Hematopoietic multipotent progenitor cell treated with erythropoietin and hydrocortisone succinate and interleukin-3 and kit ligand, for 17 days (in vitro differentiated cells): Measurements from ENCODE around the gene PHF23.

Experiments
- DNase-seq: peaks from one replicate; pipeline ENCODE4 v3.0.0-alpha.2; 2015; ENCODE audit warnings: low spot score

The PHF23 gene

GRCh38 chr17:7219812-7220592 is 19.3 kb downstream of the PHF23 start, which contains the start of the genes ACADVL and DLG4:
ACADVL (plus strand) TSS chr17:7219938; CDS start chr17:7219985, 47 bp downstream.
DLG4 (minus strand) TSS chr17:7219836.
- peak; percentile 85 for DNase-seq

DNA sequence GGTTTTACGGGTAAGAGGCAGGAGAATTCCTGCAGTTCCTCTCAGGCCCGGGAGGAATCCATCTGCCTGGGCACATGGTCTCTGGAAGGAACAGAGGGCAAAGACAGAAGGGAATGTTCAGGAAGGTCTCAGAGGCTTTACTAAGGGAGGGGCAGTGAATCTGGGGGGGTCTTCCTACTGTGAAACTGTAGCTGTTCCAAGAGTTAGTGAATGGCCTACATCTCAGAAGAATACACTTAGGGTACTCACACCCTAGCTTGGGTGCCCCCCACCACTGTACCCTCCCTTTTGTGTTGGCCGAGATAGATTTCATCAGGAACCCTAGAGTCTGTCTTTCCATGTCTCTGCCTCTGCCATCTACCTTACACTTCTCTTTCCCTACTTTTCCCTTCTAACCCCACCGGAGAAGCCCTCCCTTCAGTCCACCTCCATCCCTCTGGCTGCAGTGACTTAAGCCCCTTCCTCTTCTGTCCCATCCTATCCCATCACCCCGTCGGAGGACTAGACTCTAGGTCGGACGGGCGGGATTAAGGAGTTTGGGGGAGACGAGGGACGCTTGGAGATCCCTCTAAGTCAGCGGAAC is 19.9 kb downstream of the PHF23 start:
- no peak for DNase-seq

GRCh38 chr17:7218758-7219157 is 20.5 kb downstream of the PHF23 start:
- DNase-seq: no peak

- no peak for DNase-seq
Measured at GRCh38 chr17:7218166-7218565, 21.1 kb downstream of the PHF23 start.

GRCh38 chr17:7217113-7217987 is 21.9 kb downstream of the PHF23 start:
- no peak for DNase-seq

- no peak for DNase-seq
Measured at GRCh38 chr17:7216242-7217112, 22.8 kb downstream of the PHF23 start.

DNA sequence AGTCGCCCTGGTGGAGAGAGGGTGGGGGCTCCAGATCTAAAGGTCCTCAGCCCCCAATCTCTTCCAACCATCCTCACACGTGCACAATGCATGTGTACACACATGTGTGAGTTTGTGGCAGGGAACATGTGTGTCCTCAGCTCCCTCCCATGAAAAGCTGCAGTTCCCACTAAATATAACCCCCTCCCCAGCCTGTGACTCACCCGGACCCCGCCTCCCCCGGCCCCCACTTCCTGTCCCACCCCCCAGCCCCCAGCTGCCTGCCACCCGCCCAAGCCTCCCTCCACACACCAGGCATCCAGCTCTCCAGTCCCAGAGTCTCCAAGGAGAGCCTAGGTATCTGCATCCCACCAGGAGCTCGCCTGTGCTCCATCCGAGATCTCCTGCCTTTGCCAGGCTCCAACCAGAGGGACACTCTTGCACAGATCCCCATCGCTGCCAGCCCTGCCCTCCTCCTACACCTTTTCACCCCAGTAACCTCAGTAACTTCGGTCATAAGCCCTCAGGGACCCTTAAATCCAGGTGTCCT is 23.5 kb downstream of the PHF23 start:
- no peak for DNase-seq

DNA sequence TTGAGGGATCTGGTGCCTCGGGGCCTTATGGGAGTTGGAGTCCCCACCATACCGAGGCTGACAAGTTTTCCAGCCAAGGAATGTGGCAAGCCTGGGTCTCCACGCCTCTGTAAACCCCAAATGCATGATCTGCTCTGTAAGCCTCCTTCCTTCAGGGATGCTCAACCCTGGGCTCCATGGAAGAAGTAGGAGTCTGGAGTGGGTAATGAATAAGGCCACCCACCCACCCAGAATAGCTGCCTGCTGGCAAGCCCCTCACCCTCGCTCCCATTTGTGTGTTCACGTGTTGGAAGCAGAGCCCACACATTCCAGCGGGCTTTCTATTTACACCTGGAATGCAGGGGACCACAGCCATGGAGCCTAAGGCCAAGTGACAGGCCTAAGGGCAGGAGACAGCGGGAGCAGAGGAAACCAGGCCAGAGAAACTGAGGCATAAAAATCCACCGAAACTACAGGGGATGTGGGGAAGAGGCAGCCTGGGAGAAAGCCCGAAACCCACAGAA is 24.1 kb downstream of the PHF23 start:
- DNase-seq: no peak

DNA sequence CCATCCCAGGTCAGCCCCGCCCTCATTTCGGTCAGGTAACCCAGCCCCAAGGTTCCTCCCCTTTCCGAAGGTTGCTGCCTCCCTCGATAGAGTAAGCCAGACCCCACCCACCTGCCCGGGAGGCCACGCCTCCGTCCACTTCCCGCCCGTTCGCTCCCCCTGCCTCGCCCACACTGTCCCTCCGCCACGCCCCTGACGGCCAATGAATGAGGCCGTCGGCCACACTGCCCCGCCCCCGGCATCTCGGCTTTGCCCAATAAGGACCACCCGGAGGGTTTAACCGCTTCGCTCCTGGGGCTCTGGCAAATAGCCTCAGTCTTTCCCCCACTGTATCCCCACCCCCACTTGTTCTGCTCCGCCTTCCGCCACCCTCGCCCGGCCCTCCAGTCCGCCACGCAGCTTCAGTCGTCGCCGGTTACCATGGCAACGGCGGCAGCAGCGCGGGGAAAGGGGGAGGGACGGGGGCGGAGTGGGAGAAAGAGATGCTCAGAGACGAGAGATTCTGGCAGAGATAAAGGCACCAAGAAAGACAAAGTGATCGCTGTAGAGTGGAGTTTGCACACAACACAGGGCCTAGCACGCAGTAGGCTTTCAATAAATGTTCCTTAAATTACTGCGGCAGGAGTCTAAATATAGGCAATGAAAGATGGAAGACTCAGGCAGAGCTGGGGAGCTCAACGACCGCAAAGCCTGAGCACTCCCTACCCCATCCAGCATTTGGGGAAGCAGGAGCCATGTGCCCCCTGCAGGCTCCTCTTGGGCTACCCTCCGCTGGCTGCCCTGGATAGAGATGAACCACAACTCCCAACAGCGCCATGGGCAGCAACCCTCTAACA is 24.7 kb downstream of the PHF23 start:
- DNase-seq: peak; percentile 89

- peak; percentile 69 for DNase-seq
Measured at GRCh38 chr17:7213895-7214299, 25.4 kb downstream of the PHF23 start.

DNA sequence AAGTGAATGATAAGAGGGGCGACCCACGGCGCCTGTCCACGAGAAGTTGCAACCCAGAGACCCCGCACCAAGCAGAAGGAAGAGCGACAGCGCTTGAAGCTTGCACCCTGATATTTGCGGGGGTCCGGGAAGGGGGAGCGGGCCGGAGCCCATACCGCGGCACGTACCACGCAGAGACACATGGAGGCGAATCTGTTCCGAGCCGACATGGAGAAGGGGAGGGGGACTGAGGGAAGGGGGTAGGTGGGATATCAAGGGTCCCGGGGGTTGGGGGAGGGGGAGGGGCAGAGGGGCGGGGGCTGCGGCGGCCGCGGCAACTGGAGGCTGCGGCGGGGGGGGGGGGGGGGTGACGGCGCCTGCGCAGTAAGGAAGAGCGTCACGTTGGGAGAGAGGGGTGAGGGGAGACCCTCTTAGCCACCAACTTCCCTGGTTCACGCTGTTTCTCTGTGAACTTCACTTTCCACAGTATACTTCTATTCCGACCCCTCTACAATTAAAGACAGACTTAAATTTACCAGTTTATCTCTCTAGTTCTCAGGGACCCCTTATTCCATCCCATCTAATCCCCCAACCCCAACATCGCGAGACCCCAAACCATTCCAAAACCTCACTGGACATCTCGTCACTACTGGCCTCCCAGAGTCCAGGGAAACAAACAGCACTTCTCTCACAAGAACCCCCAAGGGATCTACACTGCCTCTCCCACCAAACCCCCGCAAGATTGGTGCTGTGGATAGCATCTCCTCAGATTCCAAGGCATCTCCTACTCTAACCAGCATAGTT is 27.6 kb downstream of the PHF23 start:
- DNase-seq: no peak

GRCh38 chr17:7208754-7209460 is 30.4 kb downstream of the PHF23 start:
- DNase-seq: no peak

DNA sequence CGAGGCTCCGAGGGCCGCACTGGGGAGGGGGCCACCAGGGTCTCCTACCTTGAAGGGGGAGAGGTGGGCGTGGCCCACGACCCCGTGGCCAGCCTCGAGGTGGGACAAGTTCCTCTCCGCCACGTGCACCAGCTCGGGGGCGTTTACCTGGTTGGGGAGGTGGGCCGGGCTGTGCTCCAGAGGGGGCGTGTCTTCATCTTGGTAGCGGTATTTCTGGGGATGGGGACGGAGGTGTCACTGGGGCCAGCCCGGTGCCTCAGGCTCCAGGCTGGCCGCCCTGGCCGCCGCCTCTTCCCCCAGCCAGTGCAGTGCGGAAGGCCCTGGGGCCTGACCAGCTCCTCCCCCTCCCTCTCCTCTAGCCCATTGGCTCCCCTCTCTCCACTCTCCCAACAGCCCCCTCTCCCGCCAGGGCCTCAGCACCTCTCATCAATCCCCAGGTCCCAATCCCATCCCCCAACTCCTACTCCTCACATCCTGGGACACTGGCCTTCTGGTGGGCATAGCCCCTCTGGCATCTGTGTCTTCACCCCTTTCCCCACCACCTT is 31.2 kb downstream of the PHF23 start:
- no peak for DNase-seq

GRCh38 chr17:7207120-7208001 is 31.9 kb downstream of the PHF23 start:
- DNase-seq: no peak

DNA sequence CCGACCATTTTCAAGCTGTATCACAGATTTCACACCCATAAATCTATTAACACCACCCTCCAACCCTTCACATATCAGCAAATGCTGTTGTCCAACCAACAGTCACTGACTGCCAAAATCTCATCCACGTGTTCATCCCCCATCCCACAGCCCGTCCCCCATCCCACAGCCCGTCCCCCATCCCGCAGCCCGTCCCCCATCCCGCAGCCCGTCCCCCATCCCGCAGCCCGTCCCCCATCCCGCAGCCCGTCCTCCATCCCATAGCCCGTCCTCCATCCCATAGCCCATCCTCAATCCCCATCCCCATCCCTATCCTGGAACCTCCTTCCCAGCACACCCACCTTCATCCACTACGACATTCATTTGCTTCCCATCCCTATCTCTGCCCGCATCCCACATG is 33.7 kb downstream of the PHF23 start:
- no peak for DNase-seq

- DNase-seq: peak; percentile 65
Measured at GRCh38 chr17:7204828-7205461, 34.3 kb downstream of the PHF23 start.

GRCh38 chr17:7204336-7204735 is 34.9 kb downstream of the PHF23 start:
- DNase-seq: no peak
